ENCODE results near the gene EFNA2. TPM values are rescaled to one million over a fixed set of nuclear protein-coding genes. Genes with fewer than 3 reads are reported as not detected.

The EFNA2 gene
- total RNA-seq, 4 donors from 2014 or later = not detected

DNA sequence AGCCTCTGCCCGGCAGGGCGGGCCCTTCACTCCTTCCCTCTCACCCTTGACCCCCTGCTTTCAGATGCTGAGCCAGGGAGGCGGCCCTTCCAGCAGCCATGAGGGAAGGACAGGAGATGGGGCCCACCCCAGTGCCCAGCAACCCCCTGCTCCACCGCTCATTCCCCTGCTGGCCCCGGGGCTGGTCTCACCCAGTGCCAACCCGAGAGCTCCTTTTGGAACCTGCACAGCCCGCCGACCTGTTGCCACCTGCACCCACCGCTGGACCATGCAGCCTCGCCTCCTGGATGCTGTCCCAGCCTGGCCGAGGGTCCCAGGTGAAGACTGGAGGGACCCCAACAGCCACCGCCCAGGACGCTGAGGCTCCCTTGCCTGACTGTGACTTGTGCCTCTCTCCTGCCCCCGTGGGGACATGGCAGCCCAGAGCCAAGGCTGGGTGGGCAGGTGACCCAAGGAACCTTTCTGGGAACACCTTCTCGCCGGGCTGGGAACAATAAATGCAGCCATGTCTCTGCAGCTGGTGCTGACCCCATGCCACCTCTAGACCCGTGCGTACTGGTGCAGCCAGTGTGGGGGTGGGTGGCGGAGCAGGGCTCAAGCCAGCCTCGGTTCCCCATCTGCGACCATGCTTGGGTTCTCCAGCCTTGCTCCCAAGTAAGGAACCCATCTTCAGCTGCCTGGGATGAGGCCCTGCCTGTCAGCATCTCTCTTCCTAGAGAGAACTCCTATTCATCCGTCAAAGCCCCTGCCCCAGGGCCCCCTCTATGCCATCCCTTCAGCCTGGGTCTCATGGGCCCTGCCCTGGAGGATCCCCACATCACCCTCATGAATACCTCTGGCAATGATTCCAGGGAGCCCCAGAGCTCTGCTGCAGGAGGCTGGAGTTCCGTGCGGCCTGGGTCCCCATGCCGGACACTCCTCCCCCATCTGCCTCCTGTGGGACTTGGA lies 6.7 kb upstream of the EFNA2 start:
- peaks cover 22 to 44% (median 31%) of the 10 kb centered on the region in 4 donors for H3K4me1 ChIP-seq
- peaks cover 0 to 14% (median 7%) of the 10 kb centered on the region in 4 donors for H3K27me3 ChIP-seq
- no peak for DNase-seq (ENCODE audit: extremely low spot score)
- no peaks in the 10 kb centered on the region for H3K9me3 ChIP-seq
- H3K36me3 ChIP-seq = peaks cover 10 to 42% (median 35%) of the 10 kb centered on the region in 4 donors
- intact Hi-C loops (cut with DNase I) = no loop called here
- 90% methylated on average over 6 of the region's 25 CpGs for WGBS
- no peak overlapping the region for H3K27ac ChIP-seq (replicated peaks in 1 of 4)
- no peak overlapping the region for H3K4me3 ChIP-seq
- TF ChIP-seq, protein P1, sequence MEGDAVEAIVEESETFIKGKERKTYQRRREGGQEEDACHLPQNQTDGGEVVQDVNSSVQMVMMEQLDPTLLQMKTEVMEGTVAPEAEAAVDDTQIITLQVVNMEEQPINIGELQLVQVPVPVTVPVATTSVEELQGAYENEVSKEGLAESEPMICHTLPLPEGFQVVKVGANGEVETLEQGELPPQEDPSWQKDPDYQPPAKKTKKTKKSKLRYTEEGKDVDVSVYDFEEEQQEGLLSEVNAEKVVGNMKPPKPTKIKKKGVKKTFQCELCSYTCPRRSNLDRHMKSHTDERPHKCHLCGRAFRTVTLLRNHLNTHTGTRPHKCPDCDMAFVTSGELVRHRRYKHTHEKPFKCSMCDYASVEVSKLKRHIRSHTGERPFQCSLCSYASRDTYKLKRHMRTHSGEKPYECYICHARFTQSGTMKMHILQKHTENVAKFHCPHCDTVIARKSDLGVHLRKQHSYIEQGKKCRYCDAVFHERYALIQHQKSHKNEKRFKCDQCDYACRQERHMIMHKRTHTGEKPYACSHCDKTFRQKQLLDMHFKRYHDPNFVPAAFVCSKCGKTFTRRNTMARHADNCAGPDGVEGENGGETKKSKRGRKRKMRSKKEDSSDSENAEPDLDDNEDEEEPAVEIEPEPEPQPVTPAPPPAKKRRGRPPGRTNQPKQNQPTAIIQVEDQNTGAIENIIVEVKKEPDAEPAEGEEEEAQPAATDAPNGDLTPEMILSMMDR (IDR thresholded peaks at IDR 0.05) = no peak
- no peak for TF ChIP-seq EP300 (IDR thresholded peaks at IDR 0.05)
- TF ChIP-seq POLR2A (IDR thresholded peaks at IDR 0.05; ENCODE audit: low read depth) = no peak

DNA sequence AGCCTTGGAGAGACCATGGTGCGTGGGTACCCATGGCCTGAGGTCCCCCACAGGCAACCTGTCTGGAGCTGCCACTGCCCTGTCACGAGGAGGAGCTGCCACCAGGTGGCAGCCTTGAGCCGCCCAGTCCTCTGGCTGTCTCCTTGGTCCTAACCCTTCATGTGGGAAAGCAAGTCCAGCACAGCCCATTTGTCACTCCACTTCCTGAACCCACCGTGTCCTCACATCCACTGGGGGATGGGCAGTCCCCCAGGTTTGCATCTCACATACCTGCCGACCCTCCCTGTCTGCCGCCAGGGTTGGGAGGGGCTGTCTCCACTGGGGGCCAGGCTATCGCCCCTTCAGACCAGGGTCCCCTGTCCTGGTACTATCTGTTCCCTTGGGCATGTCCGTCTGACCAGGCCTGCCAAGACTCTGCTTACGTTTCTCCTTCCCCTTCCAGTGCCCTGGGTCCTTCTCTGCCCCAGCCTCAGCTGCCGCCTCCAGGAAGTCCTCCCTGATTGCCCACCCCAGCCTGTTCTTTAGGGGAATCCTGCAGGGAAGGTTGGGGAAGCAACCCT lies 5.8 kb upstream of the EFNA2 start:
- Histone ChIP-seq H3K36me3 (peaks cover 1 to 33% (median 26%) of the 10 kb centered on the region in 4 donors), H3K27me3 (peaks cover 0 to 23% (median 7%) of the 10 kb centered on the region in 4 donors), H3K4me3 (no peak overlapping the region), H3K27ac (replicated peaks in 1 of 4) (peak overlapping the region in 1 of 4 donors; percentile 6), H3K4me1 (peaks cover 13 to 35% (median 23%) of the 10 kb centered on the region in 4 donors), H3K9me3 (no peaks in the 10 kb centered on the region)
- TF ChIP-seq, protein P1 (IDR thresholded peaks at IDR 0.05) = peak; percentile 81 to 99 (median 85)
- TF ChIP-seq POLR2A (IDR thresholded peaks at IDR 0.05; ENCODE audit: low read depth) = no peak
- peak; percentile 30 to 57 for TF ChIP-seq POLR2AphosphoS5 (IDR thresholded peaks at IDR 0.05)
- no peak for DNase-seq (ENCODE audit: extremely low spot score)
- 24% methylated on average over 10 of the region's 10 CpGs for WGBS
- intact Hi-C loops (cut with DNase I) = loop anchor here (5.0 to 10.0 kb wide), 2 partner anchors 72 to 125 kb away; partner anchors contain the start of genes DAZAP1 and GAMT

DNA sequence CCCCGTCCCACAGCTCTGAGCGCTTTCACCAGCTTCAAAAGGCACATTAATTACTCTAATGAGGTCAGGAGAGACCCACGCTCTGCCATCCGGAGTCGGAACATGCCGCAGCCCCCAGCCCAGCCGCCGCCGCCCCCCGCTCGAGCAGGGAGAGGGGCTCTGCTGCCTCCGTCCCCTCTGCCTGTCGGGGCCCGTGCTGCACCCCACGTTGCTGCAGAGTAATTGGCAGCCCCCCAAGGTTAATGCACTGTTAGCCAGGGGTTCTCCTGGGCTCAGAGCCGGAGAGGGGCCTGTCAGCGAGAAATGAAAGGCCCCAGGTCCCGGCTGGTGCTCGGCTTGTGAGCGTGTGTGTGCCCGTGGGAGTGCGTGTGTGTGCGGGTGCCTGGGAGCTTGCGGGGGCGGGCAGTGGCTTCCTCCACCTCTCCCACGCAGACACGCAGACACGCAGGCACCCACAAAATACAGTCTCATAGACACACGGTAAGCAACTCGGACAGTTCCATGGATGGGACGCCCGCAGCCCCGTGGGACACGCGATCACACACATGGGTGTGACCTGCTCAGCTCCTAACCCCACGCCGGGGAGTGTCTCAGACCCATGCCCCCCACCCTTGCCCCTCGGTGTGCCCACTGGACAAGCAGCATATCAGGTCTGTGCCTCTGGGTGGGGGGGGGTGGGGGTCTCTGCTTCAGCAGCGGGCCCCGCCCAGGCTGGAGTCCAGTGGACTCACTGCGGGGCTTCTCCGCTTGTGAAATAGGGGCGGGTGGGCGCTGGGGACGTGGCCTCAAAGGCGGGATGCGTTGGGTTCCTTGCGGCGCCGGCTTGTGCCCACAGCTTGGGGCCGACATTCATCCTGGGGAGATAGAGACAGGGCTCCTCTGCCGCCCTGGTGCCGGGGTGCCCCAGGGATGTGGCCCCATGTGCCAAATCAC lies 4.8 kb upstream of the EFNA2 start:
- Histone ChIP-seq H3K4me3 (no peak overlapping the region), H3K27ac (replicated peaks in 1 of 4) (no peak overlapping the region), H3K9me3 (no peaks in the 10 kb centered on the region), H3K27me3 (peaks cover 0 to 31% (median 12%) of the 10 kb centered on the region in 4 donors), H3K4me1 (peaks cover 10 to 38% (median 23%) of the 10 kb centered on the region in 4 donors), H3K36me3 (peaks cover 0 to 30% (median 23%) of the 10 kb centered on the region in 4 donors)
- no peak for DNase-seq (ENCODE audit: extremely low spot score)
- intact Hi-C loops (cut with DNase I) = loop anchor here (5.0 to 10.0 kb wide), 2 partner anchors 71 to 124 kb away; partner anchors contain the start of genes DAZAP1 and GAMT
- WGBS = 69% methylated on average over 20 of the region's 53 CpGs
- TF ChIP-seq, protein P1 (IDR thresholded peaks at IDR 0.05) = no peak
- TF ChIP-seq POLR2A (IDR thresholded peaks at IDR 0.05; ENCODE audit: low read depth) (no peak), EP300 (IDR thresholded peaks at IDR 0.05) (no peak), POLR2AphosphoS5 (IDR thresholded peaks at IDR 0.05) (no peak)

DNA sequence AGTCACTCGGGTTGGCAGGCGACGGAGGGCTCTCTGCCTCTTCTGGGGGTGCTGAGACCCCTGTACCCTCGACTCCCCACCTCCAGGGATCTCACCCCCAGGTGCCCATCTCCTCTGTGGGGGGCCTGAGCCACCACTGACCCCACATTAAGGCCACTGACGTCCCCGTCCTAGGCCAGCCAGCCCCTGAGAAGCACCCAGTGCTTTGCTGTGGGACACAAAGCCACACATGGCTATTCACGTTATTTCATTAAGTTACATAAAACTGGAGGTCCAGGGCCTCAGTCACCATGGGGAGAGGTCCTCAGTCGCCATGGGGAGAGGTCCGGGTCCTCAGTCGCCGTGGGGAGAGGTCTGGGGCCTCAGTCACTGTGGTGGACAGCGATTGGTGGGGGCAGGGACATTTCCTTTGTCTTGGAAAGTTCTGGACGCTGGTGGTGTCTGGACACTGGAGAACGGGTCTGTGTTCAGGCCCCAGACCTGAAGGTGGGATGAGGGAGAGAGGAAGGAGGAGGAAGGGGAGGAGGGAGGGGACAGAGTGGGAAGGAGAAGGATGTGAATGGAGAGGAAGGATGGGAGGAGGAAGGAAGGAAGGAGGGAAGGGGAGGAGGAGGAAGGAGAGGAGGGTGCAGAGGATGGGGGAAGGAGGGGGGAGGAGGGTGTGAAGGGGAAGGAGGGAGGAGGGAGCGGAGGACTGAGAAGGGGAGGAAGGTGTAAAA lies 3.9 kb upstream of the EFNA2 start:
- Histone ChIP-seq H3K9me3 (no peaks in the 10 kb centered on the region), H3K27me3 (peaks cover 0 to 37% (median 17%) of the 10 kb centered on the region in 4 donors), H3K4me1 (peaks cover 2 to 37% (median 20%) of the 10 kb centered on the region in 4 donors), H3K27ac (replicated peaks in 1 of 4) (no peak overlapping the region), H3K36me3 (peaks cover 0 to 28% (median 23%) of the 10 kb centered on the region in 4 donors), H3K4me3 (no peak overlapping the region)
- TF ChIP-seq POLR2A (IDR thresholded peaks at IDR 0.05; ENCODE audit: low read depth) = no peak
- TF ChIP-seq, protein P1 (IDR thresholded peaks at IDR 0.05) = no peak
- no peak for TF ChIP-seq POLR2AphosphoS5 (IDR thresholded peaks at IDR 0.05)
- TF ChIP-seq EP300 (IDR thresholded peaks at IDR 0.05) = no peak
- DNase-seq (ENCODE audit: extremely low spot score) = no peak
- 58% methylated on average over 12 of the region's 15 CpGs for WGBS
- intact Hi-C loops (cut with DNase I) = loop anchor here (5.0 to 10.0 kb wide), 2 partner anchors 71 to 123 kb away; partner anchors contain the start of genes DAZAP1 and GAMT
